HG03060 (cell line): Measurements from ENCODE around the gene C1QTNF5.

Experiments used
- ATAC-seq: cut with Tn5 transposase; IDR thresholded peaks from one replicate; pipeline ENCODE4 v1.9.1; 2021; ENCODE audit warnings: low read depth, moderate number of reproducible peaks; ENCODE audit not compliant: unreplicated experiment

The C1QTNF5 gene

DNA sequence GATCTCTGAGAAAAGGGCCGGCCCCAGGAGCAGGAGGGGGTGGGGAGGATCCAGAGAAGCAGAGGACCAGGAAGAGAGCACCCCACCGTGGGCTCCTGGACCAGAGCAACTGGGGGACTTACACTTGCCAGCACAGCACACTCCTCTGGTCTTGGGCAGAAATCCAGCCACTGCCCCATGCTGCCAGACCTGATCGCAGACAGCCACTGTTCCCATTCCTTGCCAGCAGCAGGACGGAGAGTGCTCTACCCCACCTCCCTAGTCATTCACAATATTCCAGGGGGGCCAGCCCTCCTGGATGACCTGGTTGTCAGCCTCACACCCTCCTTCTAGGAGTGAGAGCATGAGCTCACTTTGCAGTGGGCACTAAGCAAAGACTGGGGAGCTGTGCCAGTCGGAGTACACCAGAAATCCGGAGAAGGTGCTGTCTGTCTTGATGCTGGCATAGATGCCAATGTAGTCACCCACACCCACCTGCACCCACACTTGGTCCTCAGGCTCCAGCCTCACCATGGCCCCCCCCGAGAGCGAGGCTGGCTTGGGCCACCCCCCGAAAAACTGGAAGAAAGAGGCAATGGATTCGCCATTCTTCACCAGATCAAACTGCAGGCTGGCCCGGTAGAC, 1.6 kb downstream of the C1QTNF5 start:
- no peak for ATAC-seq

- ATAC-seq, result no peak
These were observed 2.3 kb downstream of the C1QTNF5 start for GRCh38 chr11:119338318-119338890.

- ATAC-seq, result no peak
These were observed 2.9 kb downstream of the C1QTNF5 start for GRCh38 chr11:119337581-119338317.

GRCh38 chr11:119336744-119337469, 3.8 kb downstream of the C1QTNF5 start:
- no peak for ATAC-seq

DNA sequence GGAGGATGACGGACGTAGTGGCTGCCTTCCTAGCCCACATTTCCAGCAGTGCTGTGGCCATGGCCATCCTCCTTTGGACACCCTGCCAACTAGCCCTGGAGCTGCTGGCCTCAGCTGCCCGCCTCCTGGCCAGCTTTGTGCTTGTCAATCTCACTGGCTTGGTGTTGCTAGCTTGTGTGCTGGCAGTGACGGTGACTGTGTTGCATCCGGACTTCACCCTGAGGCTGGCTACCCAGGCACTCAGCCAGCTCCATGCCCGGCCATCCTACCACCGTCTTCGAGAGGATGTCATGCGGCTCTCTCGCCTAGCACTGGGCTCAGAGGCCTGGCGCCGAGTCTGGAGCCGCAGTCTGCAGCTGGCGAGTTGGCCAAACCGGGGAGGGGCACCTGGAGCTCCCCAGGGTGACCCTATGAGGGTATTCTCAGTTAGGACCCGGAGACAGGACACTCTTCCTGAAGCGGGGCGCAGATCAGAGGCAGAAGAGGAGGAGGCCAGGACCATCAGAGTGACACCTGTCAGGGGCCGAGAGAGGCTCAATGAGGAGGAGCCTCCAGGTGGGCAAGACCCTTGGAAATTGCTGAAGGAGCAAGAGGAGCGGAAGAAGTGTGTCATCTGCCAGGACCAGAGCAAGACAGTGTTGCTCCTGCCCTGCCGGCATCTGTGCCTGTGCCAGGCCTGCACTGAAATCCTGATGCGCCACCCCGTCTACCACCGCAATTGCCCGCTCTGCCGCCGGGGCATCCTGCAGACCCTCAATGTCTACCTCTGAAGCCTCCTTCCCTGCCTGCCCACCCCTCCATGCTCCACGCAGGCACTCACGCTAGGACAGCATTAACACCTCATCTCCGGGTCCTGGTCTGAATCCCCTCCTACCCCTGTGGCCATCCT, 4.8 kb downstream of the C1QTNF5 start:
- ATAC-seq, result no peak

GRCh38 chr11:119335091-119335654, 5.5 kb downstream of the C1QTNF5 start:
- no peak for ATAC-seq

DNA sequence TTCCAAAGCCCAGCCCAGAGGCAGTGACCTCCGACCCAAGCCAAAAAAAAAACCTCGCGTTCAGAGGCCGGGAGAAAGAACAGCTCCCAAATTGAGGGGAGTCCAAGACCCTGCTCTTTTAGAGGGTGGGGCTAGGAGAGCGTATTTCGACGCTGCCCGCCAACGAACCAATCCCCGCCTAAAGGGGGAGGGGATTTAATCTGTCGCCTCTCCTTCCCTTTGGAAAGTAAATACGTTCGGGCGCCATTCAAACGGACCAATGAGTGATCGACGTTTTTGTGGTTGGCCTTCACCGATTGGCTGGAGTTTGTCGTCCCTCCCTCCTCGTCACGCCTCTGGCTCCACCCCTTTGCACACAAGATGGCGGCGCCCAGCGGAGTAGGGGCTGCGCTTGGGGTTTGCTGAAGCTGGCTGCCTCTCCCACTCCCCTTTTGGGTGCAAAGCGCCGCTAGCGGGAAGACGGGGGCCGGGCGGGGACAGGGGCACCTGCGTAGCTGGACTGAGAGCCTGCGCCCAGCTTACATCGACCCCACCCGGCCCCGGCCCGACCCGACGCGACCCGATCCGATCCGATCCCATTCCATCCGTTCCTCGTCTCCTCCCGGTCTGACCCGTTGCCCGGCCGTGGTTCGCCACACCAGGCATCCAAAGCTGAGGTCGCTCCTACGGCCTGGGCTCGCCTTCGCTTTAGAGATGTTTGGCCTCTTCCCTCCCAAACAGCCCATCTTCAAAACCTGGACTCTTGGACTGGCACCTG, 6.3 kb downstream of the C1QTNF5 start, which contains the start of gene RNF26:
Gene RNF26 (plus strand): TSS at position 354 of the 757 bp plus-strand sequence. CDS start 596 bp downstream, outside the sequence.
- peak; percentile 88 for ATAC-seq

- no peak for ATAC-seq
These were observed 8.4 kb downstream of the C1QTNF5 start for GRCh38 chr11:119332111-119332765.

GRCh38 chr11:119330237-119330636, 10.4 kb downstream of the C1QTNF5 start:
- ATAC-seq, result no peak

DNA sequence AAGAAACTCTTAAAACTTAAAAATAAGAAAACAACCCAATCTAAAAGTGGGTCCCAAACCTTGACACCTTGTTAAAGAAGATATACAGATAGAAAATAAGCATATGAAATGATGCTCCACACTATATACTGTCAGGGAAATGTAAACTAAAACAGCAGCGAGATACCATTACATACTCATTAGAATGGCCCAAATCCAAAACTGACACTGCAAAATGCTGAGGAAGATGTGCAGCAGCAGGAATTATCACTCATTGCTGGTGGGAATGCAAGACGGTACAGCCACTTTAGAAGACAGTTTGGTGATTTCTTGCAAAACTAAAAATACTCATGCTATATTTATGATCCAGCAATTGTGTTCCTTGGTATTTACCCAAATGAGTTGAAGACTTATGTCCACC, 11.4 kb downstream of the C1QTNF5 start:
- ATAC-seq, result no peak

DNA sequence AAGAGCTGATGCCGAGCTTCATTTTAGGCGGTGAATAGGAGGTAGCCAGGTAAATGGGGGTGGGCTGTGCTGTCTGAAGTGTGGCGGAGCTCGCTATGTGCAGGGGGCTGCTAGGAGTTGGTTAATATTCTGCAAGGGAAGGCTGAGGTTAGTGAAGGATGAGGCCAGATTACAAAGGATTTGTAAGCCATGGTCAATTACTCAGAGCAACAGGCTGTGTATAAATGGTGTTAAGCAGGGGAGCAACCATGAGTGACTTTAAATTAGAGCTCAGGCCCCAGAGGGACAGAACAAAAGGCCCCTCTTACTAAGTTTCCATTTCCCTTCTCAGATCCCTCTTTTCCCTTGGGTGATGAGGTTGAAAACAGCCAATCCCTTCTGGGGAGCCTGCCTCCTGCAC, 16.5 kb downstream of the C1QTNF5 start:
- no peak for ATAC-seq

GRCh38 chr11:119323532-119324033, 17.1 kb downstream of the C1QTNF5 start:
- ATAC-seq, result no peak

DNA sequence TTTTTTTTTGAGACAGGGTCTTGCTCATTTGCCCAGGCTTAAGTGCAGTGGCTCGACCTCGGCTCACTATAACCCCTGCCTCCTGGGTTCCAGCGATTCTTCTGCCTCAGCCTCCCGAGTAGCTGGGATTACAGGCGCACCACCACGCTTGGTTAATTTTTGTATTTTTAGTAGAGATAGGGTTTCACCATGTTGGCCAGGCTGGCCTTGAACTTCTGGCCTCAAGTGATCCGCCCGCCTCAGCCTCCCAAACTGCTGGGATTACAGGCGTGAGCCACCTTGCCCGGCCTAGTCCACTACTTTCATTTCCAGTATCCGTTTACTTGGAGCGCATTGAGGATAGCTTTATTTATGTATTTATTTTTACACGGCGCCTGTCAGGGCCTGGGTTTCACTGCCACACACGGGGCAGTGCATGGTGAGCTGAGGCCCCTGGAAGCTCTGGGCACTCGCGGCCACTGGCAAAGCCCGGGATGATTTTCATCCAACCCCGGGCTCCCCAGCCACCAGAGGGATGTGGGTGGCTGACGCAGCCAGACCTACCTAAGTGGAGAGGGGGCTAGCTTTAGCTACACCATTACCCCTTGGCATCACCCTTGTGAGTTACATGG, 17.7 kb downstream of the C1QTNF5 start:
- ATAC-seq, result no peak

DNA sequence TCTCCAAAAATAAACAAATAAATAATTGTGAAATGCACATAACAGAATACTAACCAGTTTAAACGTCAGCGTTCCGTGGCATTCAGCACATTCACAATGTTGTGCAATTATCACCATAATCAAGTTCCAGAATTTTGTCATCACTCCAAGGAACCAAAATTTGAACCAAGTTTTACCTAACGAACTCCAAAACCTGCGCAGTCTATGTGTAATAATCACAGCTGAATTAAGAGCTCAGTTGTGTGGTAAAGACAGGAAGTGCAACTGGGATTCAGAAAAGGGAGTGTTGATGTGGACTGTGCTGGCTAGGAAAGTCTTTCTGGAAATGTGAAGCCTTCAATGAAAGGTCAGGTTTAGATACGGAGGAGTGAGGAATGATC, 18.3 kb downstream of the C1QTNF5 start:
- no peak for ATAC-seq

- no peak for ATAC-seq
These were observed 19.7 kb downstream of the C1QTNF5 start for GRCh38 chr11:119320776-119321524.

GRCh38 chr11:119320240-119320775, 20.4 kb downstream of the C1QTNF5 start:
- ATAC-seq, result no peak

- ATAC-seq, result no peak
These were observed 20.9 kb downstream of the C1QTNF5 start for GRCh38 chr11:119319700-119320239.
